GM19193 (cell line): Measurements from ENCODE around the gene RHBDL1.

Experiments used
- POLR2A ChIP-seq: IDR thresholded peaks from 4 replicates; pipeline ENCODE4 v1.6.1; 2011; ENCODE audit not compliant: insufficient read depth, insufficient read length; ENCODE audit errors: extremely low read depth

Gene RHBDL1

DNA sequence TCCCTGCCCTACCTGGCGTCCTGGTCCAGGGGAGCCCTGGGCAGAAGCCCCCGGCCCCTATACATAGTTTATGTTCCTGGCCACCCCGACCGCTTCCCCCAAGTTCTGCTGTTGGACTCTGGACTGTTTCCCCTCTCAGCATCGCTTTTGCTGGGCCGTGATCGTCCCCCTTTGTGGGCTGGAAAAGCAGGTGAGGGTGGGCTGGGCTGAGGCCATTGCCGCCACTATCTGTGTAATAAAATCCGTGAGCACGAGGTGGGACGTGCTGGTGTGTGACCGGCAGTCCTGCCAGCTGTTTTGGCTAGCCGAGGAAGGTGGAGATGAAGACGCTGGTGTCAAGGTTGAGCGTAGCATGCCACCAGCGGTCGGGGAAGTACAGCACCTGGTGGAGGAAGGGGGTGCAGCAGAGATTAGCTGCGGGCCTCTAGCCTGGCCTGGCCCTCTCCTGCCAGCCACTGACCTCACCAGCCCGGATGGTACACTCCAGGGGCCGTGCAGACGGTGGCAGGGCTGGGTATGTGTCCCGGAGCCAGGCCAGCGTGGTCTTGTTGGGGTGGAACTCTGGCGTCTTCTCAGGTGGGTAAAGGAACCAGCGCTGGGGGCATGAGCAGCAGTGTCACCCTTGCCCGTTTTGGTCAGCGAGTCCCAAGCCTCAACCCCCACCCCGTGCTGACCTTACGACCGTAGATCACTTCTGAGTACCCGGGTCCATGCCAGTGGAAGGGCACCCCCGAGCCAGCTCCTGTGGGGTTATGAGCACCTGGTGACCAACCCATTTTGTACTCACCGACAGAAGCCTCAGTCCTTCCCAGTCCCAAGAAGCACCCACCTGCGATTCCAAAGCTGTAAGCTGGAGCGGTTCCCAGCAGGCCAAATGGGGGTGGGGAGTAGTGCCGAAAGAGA lies 7.3 kb downstream of the RHBDL1 start:
- TF ChIP-seq POLR2A: no peak

DNA sequence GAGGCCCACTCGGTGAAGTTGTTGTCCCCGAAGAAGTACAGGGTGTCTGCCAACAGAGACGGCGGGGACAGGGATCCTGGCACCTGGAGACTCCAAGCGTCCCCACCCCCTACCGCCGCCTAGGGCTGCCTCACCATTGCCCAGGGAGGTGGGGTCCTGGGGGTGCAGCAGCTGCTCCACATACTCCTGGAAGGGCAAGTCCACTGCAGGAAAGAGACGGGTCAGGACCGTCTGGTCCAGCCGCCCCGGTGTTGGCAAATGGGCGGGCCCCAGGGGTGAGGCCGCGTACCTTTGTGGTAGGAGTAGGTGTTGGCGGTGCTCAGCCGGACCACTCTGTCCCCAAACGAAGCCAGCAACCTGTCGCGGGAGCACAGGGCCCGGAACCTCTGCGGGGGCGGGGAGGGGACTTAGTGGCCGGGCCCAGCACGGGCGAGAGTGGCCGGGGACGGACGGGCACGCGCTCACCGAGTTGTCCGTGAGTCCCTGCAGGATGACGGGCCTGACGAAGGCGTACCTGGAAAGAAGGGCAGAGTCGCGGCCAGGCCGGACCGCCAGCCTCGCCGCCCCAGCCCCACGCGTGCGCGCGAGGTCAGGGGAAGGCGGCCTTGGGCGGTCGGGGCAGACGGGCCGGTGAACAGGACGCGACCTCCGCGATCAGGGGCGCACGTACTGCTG lies 8.1 kb downstream of the RHBDL1 start:
- TF ChIP-seq POLR2A: no peak

- peak; percentile 91 for TF ChIP-seq POLR2A
Observed at GRCh38 chr16:684071-684794, 8.8 kb downstream of the RHBDL1 start, which contains the start of gene JMJD8. TSS of gene JMJD8 (minus strand) at chr16:684334. CDS start at chr16:684319, 15 bp downstream.

GRCh38 chr16:684961-685696 lies 9.7 kb downstream of the RHBDL1 start:
- no peak for TF ChIP-seq POLR2A

DNA sequence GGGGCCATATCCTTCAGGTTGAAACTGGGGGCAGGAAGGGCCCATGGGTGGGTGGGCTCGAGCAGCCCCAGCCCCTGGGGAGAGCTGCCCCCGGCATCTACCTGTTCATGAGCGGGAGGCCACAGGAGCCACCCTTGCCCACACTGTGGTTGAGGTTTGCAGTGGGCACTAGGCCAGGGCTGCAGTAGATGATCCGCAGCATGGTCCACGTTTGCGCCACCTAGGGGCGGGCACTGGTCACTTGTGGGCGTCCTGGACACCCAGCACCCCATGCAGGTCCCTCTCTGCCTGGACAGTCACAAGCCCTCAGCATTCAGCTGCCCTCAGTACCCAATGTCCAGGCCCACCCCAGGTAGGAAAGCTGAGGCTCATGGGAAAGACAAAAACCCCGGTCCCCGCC lies 10.5 kb downstream of the RHBDL1 start:
- TF ChIP-seq POLR2A: no peak

GRCh38 chr16:686459-687260 lies 11.2 kb downstream of the RHBDL1 start:
- no peak for TF ChIP-seq POLR2A

DNA sequence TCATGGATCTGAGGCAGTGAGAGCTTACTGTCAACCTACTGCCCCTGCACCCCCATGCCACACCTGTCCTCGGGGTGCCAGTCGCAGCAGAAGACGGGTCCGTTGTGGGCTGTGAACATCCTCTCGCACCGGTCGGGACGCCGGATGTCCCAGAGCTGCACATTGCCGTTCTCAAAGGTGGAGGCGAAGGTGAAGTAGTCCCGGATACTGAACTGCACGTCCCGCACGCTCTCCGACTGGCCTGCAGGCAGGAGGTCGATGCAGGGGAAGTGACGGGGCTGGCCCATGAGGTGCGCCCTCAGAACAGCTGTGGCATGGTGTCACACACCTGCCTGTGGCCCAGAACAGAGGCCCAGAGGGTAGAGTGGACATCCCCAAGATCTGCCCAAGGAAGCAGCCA lies 12.0 kb downstream of the RHBDL1 start:
- TF ChIP-seq POLR2A: no peak

DNA sequence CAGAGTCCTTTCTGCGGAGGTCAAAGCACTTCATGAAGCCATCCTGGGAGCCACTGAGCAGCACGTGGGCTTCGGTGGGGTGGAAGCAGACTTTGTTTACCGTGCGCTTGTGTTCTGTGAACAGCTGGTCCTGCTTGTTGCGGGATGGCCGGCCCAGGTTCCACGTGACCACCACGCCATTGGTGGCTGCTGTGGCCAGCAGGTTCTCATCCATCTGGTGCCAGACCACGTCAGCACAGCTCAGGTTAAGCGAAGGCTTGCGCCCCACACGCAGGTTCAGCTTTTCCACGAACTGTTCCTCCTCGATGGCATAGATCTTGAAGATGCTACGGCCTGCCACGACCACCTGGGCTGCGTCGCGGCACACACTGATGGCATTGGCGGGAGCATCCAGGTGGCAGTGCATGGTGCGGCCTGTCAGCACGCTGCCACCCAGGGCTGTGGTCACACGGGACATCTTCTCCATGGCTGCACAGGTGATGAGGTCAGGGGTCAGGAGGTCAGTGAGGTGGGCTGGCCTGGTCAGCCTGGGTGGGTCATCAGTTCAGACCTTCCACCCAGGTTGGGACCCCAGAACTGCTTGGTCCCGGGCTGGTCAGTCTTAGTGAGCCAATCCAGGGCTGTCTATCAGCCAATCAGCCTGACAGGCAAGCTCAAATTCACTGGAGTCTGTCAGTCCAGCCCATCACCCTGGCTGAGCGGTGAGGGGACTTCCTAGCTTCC lies 13.9 kb downstream of the RHBDL1 start:
- no peak for TF ChIP-seq POLR2A

DNA sequence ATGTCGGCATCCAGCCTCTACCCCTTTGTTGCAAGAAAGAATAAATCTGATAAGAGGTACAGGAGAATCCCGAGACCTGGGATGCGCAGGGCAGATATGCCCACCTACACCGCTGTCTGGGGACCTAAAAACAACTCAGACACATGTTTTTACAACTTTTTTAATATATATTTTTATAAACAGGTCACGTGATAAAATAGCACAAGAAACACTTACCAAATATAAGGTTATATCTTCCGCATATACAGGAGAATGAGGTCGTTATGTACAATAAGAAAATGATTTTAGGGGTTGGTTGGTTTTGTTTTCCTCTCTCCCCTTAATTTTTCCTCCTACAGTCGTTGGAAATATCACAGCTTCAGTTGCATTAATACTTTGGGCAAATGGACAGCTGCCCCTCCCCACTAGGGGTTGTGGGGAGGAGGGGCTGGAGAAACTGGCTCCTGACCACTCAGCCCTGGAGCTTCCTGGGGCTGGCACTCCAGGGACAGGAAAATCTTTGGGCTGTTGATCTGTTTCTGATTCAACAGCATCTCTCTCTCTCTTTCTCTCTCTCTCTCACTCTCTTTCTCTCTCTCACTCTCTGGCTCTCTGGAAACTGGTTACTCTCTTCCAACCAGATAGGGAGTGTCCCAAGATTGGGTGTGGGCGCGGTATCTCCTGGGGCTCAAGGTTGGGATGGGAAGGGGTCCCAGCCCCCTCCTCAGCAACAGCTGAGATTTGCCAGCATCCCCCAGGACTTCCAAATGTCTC lies 17.1 kb downstream of the RHBDL1 start:
- no peak for TF ChIP-seq POLR2A

GRCh38 chr16:693364-693763 lies 17.9 kb downstream of the RHBDL1 start:
- TF ChIP-seq POLR2A: no peak

DNA sequence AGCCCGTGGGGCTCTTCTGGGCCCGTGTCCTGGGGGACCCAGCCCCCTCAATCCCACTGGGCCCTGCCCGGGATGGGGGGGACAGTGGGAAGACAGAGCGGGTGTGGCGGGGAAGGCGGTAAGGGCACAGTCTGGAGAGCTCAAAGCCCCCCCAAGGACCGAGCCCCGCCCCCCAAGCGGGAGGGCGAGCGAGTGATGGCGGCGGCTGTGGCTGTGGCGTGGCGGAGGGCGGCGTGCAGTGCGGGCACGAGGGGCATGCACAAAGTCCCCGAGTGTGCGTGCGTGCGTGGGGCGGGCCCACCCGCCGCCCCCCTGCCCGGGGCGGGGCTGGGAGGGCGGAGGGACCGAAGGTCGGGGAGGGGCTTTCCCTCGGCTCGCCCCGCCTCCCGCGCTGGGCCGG lies 18.3 kb downstream of the RHBDL1 start:
- no peak for TF ChIP-seq POLR2A

- TF ChIP-seq POLR2A: no peak
Observed at GRCh38 chr16:694187-694862, 18.9 kb downstream of the RHBDL1 start.

DNA sequence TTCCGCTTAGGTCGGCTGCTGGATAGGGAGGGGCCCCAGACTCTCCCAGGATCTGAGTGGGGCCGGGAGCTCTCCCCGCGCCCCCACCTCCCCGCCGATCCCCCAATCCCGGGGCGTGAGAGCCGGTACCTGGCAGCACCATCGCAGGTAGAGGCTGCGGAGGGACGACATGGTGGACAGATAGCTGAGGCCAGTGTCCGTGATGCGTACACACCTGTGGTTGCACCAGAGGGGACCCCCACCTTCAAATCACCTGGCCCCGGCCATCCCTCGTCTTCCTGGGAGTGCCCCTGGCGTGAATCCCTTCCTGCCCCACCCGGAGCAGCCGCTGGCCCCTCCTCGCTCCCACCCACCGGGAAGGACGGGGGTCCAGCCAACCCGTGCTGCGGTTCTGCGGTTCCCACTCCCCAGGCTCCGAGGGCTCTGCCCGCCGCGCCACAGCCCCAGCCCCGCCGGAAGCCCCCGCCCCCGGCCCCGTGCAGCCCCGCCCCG lies 19.4 kb downstream of the RHBDL1 start:
- no peak for TF ChIP-seq POLR2A
